ENCODE results near the gene COIL. TPM values are rescaled to one million over a fixed set of nuclear protein-coding genes. Genes with fewer than 3 reads are reported as not detected.

The COIL gene
- total RNA-seq, 1 donor: 11.9 TPM

GRCh38 chr17:56992364-56992763, 31.5 kb upstream of the COIL start:
- H4K20me1 ChIP-seq (ENCODE audit: insufficient read depth, low read length): no peaks in the 10 kb centered on the region
- H3K79me2 ChIP-seq (ENCODE audit: insufficient read depth, low read length): no peaks in the 10 kb centered on the region
- H3K4me2 ChIP-seq (ENCODE audit: insufficient read depth, low read length): no peak overlapping the region
- no peak overlapping the region for H2AFZ ChIP-seq (ENCODE audit: low read length)
- no peak for TF ChIP-seq CTCF (IDR thresholded peaks at IDR 0.05; ENCODE audit: extremely low read depth, low read depth, low read length)
- H3K27me3 ChIP-seq (ENCODE audit: insufficient read depth, low read length): no peaks in the 10 kb centered on the region
- no peak overlapping the region for H3K4me3 ChIP-seq (ENCODE audit: insufficient read depth, low read length)
- no peak for DNase-seq (ENCODE audit: insufficient read length, low spot score, missing footprints)
- H3K36me3 ChIP-seq (ENCODE audit: insufficient read depth, low read length): peaks cover 12% of the 10 kb centered on the region
- H3K4me1 ChIP-seq (ENCODE audit: insufficient read depth, low read length): no peaks in the 10 kb centered on the region
- H3K9me3 ChIP-seq (ENCODE audit: low read depth, low read length): no peaks in the 10 kb centered on the region
- no peak overlapping the region for H3K27ac ChIP-seq (ENCODE audit: low read depth, low read length)

GRCh38 chr17:56988901-56989572, 28.2 kb upstream of the COIL start:
- no peak for TF ChIP-seq CTCF (IDR thresholded peaks at IDR 0.05; ENCODE audit: extremely low read depth, low read depth, low read length)
- Histone ChIP-seq H3K27me3 (ENCODE audit: insufficient read depth, low read length) (no peaks in the 10 kb centered on the region), H3K4me2 (ENCODE audit: insufficient read depth, low read length) (no peak overlapping the region), H3K36me3 (ENCODE audit: insufficient read depth, low read length) (peaks cover 5% of the 10 kb centered on the region), H3K9me3 (ENCODE audit: low read depth, low read length) (no peaks in the 10 kb centered on the region), H3K79me2 (ENCODE audit: insufficient read depth, low read length) (no peaks in the 10 kb centered on the region), H2AFZ (ENCODE audit: low read length) (no peak overlapping the region), H4K20me1 (ENCODE audit: insufficient read depth, low read length) (no peaks in the 10 kb centered on the region), H3K4me1 (ENCODE audit: insufficient read depth, low read length) (no peaks in the 10 kb centered on the region), H3K4me3 (ENCODE audit: insufficient read depth, low read length) (no peak overlapping the region), H3K27ac (ENCODE audit: low read depth, low read length) (no peak overlapping the region)
- no peak for DNase-seq (ENCODE audit: insufficient read length, low spot score, missing footprints)

- Histone ChIP-seq H3K9me3 (ENCODE audit: low read depth, low read length) (no peaks in the 10 kb centered on the region), H3K4me1 (ENCODE audit: insufficient read depth, low read length) (no peaks in the 10 kb centered on the region), H3K4me2 (ENCODE audit: insufficient read depth, low read length) (no peak overlapping the region), H3K4me3 (ENCODE audit: insufficient read depth, low read length) (no peak overlapping the region), H3K27me3 (ENCODE audit: insufficient read depth, low read length) (no peaks in the 10 kb centered on the region), H3K27ac (ENCODE audit: low read depth, low read length) (no peak overlapping the region), H4K20me1 (ENCODE audit: insufficient read depth, low read length) (no peaks in the 10 kb centered on the region), H3K36me3 (ENCODE audit: insufficient read depth, low read length) (peaks cover 5% of the 10 kb centered on the region), H3K79me2 (ENCODE audit: insufficient read depth, low read length) (no peaks in the 10 kb centered on the region), H2AFZ (ENCODE audit: low read length) (peak overlapping the region; percentile 56)
- DNase-seq (ENCODE audit: insufficient read length, low spot score, missing footprints): no peak
- TF ChIP-seq CTCF (IDR thresholded peaks at IDR 0.05; ENCODE audit: extremely low read depth, low read depth, low read length): no peak
These were observed 26.5 kb upstream of the COIL start for GRCh38 chr17:56987283-56987834.

- H3K4me2 ChIP-seq (ENCODE audit: insufficient read depth, low read length): no peak overlapping the region
- peaks cover 8% of the 10 kb centered on the region for H3K36me3 ChIP-seq (ENCODE audit: insufficient read depth, low read length)
- no peaks in the 10 kb centered on the region for H3K27me3 ChIP-seq (ENCODE audit: insufficient read depth, low read length)
- H4K20me1 ChIP-seq (ENCODE audit: insufficient read depth, low read length): no peaks in the 10 kb centered on the region
- H3K4me1 ChIP-seq (ENCODE audit: insufficient read depth, low read length): no peaks in the 10 kb centered on the region
- no peak overlapping the region for H2AFZ ChIP-seq (ENCODE audit: low read length)
- no peak overlapping the region for H3K27ac ChIP-seq (ENCODE audit: low read depth, low read length)
- no peaks in the 10 kb centered on the region for H3K79me2 ChIP-seq (ENCODE audit: insufficient read depth, low read length)
- TF ChIP-seq CTCF (IDR thresholded peaks at IDR 0.05; ENCODE audit: extremely low read depth, low read depth, low read length): no peak
- H3K4me3 ChIP-seq (ENCODE audit: insufficient read depth, low read length): no peak overlapping the region
- no peak for DNase-seq (ENCODE audit: insufficient read length, low spot score, missing footprints)
- no peaks in the 10 kb centered on the region for H3K9me3 ChIP-seq (ENCODE audit: low read depth, low read length)
These were observed 24.7 kb upstream of the COIL start for GRCh38 chr17:56985371-56986162.
